HG03045 (cell line): ENCODE results near the gene NANOS1.

Source experiments
- ATAC-seq: cut with Tn5 transposase; IDR thresholded peaks from one replicate; pipeline ENCODE4 v1.9.1; 2021; ENCODE audit warnings: mild to moderate bottlenecking, moderate library complexity; ENCODE audit not compliant: unreplicated experiment

The NANOS1 gene

GRCh38 chr10:119055472-119055871, 26.0 kb downstream of the NANOS1 start:
- no peak for ATAC-seq

- ATAC-seq = no peak
Measured at GRCh38 chr10:119058010-119058409, 28.5 kb downstream of the NANOS1 start.

DNA sequence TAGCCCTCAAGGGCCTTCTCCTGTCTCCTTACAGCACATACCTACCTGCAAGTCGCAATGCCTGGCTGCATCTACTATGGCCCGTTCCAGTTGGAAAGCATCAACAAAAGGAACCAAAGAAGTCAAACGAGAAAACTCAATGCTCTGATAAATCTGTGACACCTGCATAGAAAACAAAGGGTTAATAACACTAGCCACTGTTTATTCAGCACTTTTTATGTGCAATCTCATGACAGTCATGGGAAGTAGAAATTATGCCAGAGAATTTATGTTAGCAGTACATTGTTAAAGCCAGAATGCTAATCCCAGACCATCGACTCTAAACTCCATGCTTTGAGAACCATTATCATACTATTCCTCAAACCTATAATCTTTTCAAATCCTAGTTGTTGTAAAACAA, 30.0 kb downstream of the NANOS1 start:
- ATAC-seq = no peak

DNA sequence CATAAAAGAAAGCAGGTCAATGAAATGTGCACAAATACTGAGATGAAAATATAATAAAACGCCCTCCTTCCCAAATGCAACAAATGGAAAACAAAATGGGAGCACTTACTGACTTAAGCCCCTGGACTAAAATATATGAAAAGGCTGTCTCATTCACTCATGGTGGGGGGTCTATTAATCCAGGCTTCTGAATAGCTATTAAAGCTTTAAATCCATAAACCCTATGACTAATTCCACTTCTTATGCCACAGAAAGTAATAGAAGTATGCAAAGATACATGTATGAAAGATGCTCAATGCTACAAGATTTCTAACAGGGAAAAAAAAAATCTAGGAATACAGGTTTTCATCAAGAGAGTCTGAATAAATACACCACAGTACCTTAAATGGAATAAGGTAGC, 30.6 kb downstream of the NANOS1 start:
- ATAC-seq = no peak

- no peak for ATAC-seq
Measured at GRCh38 chr10:119061352-119061751, 31.8 kb downstream of the NANOS1 start.

GRCh38 chr10:119061926-119062325, 32.4 kb downstream of the NANOS1 start:
- no peak for ATAC-seq

DNA sequence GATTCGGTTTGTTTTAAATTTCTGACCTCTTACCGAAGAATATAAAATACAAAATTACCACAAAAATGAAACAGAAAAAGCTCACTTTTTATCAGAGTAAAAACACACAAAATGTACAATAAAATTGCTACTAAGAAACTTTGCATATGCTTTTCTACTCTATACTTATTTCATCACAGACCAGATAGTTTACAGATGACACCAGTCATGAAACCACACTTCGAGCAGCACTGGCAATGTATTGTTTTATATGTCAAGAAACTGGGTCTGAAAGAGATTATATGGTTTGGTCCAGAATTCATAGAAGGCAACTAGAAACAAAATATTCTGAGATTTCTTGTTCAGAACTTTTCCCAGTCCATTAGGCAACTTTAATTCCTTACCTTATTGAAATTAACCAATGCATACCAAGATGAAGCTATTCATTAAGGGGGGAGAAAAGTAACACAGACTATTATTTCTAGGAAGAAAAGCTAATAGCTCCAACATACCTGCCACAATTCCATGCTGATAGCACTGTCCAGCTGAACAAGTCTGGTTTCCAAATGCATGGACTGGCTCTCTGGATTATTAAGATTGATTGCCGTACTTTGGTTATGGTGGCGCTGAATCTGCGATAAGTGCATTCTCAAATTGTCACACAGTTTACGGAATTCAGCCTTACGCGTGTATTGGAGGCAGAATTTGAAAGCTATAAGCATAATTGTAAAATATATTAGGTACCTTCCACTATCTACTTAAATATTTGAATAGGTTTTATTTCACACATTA, 41.1 kb downstream of the NANOS1 start:
- ATAC-seq = no peak

- no peak for ATAC-seq
Measured at GRCh38 chr10:119073584-119073983, 44.1 kb downstream of the NANOS1 start.

DNA sequence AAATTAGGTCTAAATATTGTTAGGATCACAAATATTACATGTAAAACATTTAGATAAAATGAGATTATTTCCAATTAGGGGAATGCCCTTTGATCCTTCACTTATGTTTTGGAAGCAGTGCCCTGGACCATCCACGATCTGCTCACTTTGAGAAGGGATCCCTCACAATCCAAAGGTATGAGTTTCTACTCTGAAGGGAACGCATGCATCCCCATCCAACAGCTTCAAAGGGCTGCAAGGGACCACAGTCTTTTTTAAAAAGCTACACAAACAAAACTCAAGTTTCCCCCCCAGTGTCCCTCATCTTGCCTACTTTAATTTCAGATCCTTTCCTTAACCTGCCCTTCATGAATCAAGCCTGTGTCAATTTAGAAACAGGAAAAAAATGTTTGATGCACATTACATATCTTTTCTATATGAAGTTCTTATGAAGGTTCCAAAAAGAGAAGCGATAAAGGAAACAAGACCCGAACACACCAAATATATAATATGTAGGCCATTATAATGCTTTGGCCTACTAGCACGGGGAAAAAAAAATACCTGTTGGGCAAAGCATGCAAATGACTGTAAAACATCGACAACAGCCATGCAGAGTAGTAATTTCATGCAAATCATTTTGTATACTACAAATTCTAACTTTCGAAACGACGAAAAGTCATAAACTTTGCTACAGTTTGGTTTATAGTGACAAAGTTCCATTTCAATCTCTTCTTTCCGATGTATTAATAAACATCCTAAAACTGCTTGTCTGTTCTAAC, 49.1 kb downstream of the NANOS1 start:
- no peak for ATAC-seq

DNA sequence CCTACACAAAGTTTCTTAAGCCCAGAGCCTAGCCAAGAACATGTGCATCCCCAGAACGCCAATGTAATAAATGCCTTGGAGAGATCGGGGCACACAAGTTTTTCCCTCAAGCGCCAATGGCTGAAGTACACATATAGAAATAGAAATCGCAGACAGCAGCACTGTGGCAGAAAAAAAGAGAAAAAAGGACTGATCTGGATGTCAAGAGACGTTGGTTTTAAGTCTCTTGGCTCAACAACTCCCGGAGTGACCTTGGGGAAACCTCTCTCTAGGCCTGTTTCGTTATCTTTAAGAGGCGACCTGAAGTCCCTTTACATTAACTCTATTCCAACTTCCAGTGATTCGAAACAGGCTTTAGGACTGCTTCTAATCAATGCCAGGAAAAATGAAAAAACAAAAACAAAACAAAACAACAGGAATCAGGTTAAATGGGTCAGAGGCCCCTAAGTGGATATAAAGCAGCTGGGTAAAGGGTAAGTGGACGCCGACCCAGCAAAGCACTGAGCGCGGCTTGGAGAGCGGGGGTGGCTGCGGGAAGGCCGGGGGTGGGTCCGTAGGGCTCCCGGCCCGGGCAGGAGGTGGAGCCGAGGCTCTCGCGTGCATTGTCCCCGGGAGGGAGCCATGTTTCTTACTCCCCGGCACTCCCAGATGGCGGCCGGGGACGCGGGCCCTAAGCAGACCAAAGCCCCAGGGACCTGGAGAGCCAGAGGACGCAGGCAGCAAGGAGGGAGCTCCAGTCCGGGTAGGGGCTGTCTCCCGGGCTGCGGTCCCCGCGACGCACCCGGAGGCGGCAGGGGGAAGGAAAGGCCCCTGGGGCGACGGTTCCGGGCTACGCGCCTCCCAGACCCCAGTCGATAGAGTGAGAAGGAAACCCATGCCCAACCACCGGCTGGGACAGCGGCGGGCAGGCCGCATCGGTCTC, 50.3 kb downstream of the NANOS1 start:
- ATAC-seq = peak; percentile 70

DNA sequence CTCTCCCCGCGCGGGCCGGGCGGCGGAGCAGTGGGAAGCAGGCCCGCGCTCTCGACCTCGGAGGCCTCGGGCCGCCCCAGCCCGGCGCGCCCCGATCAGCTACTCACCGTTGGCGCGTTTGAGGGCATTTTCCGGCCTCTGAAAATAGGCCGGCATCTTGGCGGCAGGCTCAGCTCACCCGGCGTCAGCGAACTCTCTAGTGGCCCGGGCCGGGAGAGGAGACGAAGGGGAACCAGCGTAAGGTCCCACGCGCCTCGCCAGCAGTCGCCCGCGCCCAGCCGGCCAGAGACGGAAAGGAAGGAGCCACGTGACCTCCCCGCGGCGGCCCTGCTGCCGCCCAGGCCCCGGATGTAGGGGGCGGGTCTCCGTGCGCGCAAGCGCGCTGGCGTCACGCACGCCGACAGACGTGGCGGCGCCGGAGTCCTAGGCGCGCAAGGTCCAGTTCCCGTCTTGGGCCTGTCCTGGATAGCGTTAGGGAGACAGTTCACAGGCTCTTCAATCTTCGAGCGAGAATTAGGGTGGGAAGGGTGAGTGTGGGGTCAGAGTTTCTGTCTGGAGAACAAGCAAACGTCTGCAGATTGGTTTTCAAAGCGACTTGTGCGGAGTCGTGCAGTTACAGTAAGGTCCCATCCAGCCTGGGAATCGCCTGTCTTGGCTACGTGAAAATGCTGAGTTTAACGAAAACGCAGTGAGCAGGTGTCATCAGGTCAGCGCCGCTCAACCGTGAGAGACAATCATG, 51.2 kb downstream of the NANOS1 start, which contains the start of gene EIF3A:
Gene EIF3A (minus strand): TSS at position 297 of the 739 bp plus-strand sequence. CDS start 141 bp downstream, at position 156.
- peak; percentile 80 for ATAC-seq
